Measurements from ENCODE around the gene DNAJB8.

DNAJB8 gene

GRCh38 chr3:128424508-128425069 lies 42.1 kb downstream of the DNAJB8 start:
- DNase-seq = no peak

- no peak for DNase-seq
Observed at GRCh38 chr3:128423525-128424147, 43.1 kb downstream of the DNAJB8 start.

- no peak for DNase-seq
Observed at GRCh38 chr3:128422762-128423524, 43.7 kb downstream of the DNAJB8 start.

GRCh38 chr3:128421966-128422365 lies 44.7 kb downstream of the DNAJB8 start:
- DNase-seq = no peak

GRCh38 chr3:128421439-128421836 lies 45.3 kb downstream of the DNAJB8 start:
- no peak for DNase-seq

GRCh38 chr3:128420720-128421438 lies 45.8 kb downstream of the DNAJB8 start:
- no peak for DNase-seq

- no peak for DNase-seq
Observed at GRCh38 chr3:128420289-128420688, 46.4 kb downstream of the DNAJB8 start.

GRCh38 chr3:128419311-128419710 lies 47.4 kb downstream of the DNAJB8 start:
- no peak for DNase-seq

- DNase-seq = no peak
Observed at GRCh38 chr3:128418900-128419299, 47.8 kb downstream of the DNAJB8 start.

- no peak for DNase-seq
Observed at GRCh38 chr3:128416578-128417211, 50.0 kb downstream of the DNAJB8 start.

GRCh38 chr3:128415773-128416577 lies 50.7 kb downstream of the DNAJB8 start:
- DNase-seq = no peak

- no peak for DNase-seq
Observed at GRCh38 chr3:128415200-128415772, 51.4 kb downstream of the DNAJB8 start.

GRCh38 chr3:128413413-128414205 lies 53.1 kb downstream of the DNAJB8 start:
- DNase-seq = no peak

GRCh38 chr3:128413003-128413370 lies 53.7 kb downstream of the DNAJB8 start:
- no peak for DNase-seq
